NB4 (cell line): ENCODE results near the gene BCAS3.

Experiments
- DNase-seq: peaks from one replicate; pipeline ENCODE4 v3.0.0; 2010; ENCODE audit warnings: low read depth
- H3K4me3 ChIP-seq: one replicate; pipeline ENCODE4 v1.5.1; 2011; ENCODE audit warnings: mild to moderate bottlenecking, low read depth, low read length, moderate library complexity
- CTCF ChIP-seq: IDR thresholded peaks from one replicate; pipeline ENCODE4 v1.5.1; 2012; ENCODE audit warnings: low read depth, low read length
- MAX ChIP-seq: IDR thresholded peaks from 2 replicates; pipeline ENCODE4 v1.6.1; 2011; ENCODE audit warnings: low read depth, low read length
- MYC ChIP-seq: IDR thresholded peaks from 2 replicates; pipeline ENCODE4 v1.6.1; 2011; ENCODE audit warnings: low read depth, low read length
- POLR2A ChIP-seq: IDR thresholded peaks from 2 replicates; pipeline ENCODE4 v1.6.1; 2011; ENCODE audit warnings: mild to moderate bottlenecking; ENCODE audit not compliant: insufficient read length; ENCODE audit errors: extremely low read depth

BCAS3 gene

GRCh38 chr17:61323003-61323908 lies 645.6 kb downstream of the BCAS3 start:
- TF ChIP-seq CTCF (no peak), MAX (no peak), MYC (no peak), POLR2A (no peak)
- DNase-seq, result no peak
- H3K4me3 ChIP-seq, result no peak overlapping the region

GRCh38 chr17:61323909-61324868 lies 646.5 kb downstream of the BCAS3 start:
- no peak overlapping the region for H3K4me3 ChIP-seq
- DNase-seq, result no peak
- TF ChIP-seq CTCF, result no peak
- no peak for TF ChIP-seq POLR2A
- TF ChIP-seq MAX, result no peak
- no peak for TF ChIP-seq MYC

GRCh38 chr17:61324950-61325349 lies 647.3 kb downstream of the BCAS3 start:
- no peak for TF ChIP-seq CTCF
- no peak for TF ChIP-seq MAX
- TF ChIP-seq POLR2A, result no peak
- no peak for TF ChIP-seq MYC
- H3K4me3 ChIP-seq, result no peak overlapping the region
- DNase-seq, result no peak

GRCh38 chr17:61325382-61326073 lies 647.9 kb downstream of the BCAS3 start:
- TF ChIP-seq MYC (no peak), CTCF (no peak), POLR2A (no peak), MAX (no peak)
- H3K4me3 ChIP-seq, result no peak overlapping the region
- no peak for DNase-seq

- no peak overlapping the region for H3K4me3 ChIP-seq
- no peak for DNase-seq
- TF ChIP-seq CTCF, result no peak
- TF ChIP-seq MAX, result no peak
- TF ChIP-seq POLR2A, result no peak
- no peak for TF ChIP-seq MYC
Measured at GRCh38 chr17:61326330-61326729, 648.7 kb downstream of the BCAS3 start.
